Fibroblast of lung (primary cell): ENCODE data around the gene HIBADH. TPM values are rescaled to one million over a fixed set of nuclear protein-coding genes. Genes with fewer than 3 reads are reported as not detected.

ENCODE experiments used
- DNase-seq, 2 donors: peaks; one replicate each; pipeline versions ENCODE4 v3.0.0 to v3.0.0-alpha.2; 2010; ENCODE audit warnings: low read depth in 2 of 2
- H2AFZ ChIP-seq: 2 replicates; pipeline ENCODE4 v1.5.1; 2012; ENCODE audit warnings: low read length, control low read depth, inconsistent platforms
- H3K27ac ChIP-seq: 2 replicates; pipeline ENCODE4 v1.5.1; 2011; ENCODE audit warnings: low read length, control low read depth; ENCODE audit not compliant: insufficient read depth
- H3K27me3 ChIP-seq: 2 replicates; pipeline ENCODE4 v1.5.1; 2011; ENCODE audit warnings: mild to moderate bottlenecking, low read length; ENCODE audit not compliant: control insufficient read depth, insufficient read depth
- H3K36me3 ChIP-seq: 2 replicates; pipeline ENCODE4 v1.5.1; 2011; ENCODE audit warnings: low read length; ENCODE audit not compliant: control insufficient read depth, insufficient read depth
- H3K4me1 ChIP-seq: 2 replicates; pipeline ENCODE4 v1.5.1; 2011; ENCODE audit warnings: low read length; ENCODE audit not compliant: control insufficient read depth, insufficient read depth; ENCODE audit errors: extremely low read depth
- H3K4me2 ChIP-seq: 2 replicates; pipeline ENCODE4 v1.5.1; 2011; ENCODE audit warnings: low read length, control low read depth; ENCODE audit not compliant: insufficient read depth; ENCODE audit errors: extremely low read depth
- H3K4me3 ChIP-seq, 4 experiments: fragments of 200-600 bp in 1 of 4; sonication (generic) in 1 of 4; replicated peaks in 1 of 4; 2 replicates each; pipeline ENCODE4 v1.5.1; 2011 to 2016; ENCODE audit warnings: low read length in 4 of 4, low read depth in 3 of 4, mild to moderate bottlenecking in 3 of 4, control low read depth in 2 of 4, inconsistent platforms in 1 of 4, mixed read lengths in 1 of 4; ENCODE audit not compliant: insufficient read depth in 1 of 4; ENCODE audit errors: control extremely low read depth in 1 of 4
- H3K79me2 ChIP-seq: 2 replicates; pipeline ENCODE4 v1.5.1; 2012; ENCODE audit warnings: mild to moderate bottlenecking, low read length, inconsistent platforms; ENCODE audit not compliant: control insufficient read depth, insufficient read depth
- H3K9ac ChIP-seq: 2 replicates; pipeline ENCODE4 v1.5.1; 2011; ENCODE audit warnings: mild to moderate bottlenecking, low read length, control low read depth; ENCODE audit not compliant: insufficient read depth
- H3K9me3 ChIP-seq: 2 replicates; pipeline ENCODE4 v1.5.1; 2012; ENCODE audit warnings: low read depth, low read length; ENCODE audit not compliant: control insufficient read depth, insufficient read depth
- H4K20me1 ChIP-seq: 2 replicates; pipeline ENCODE4 v1.5.1; 2011; ENCODE audit warnings: low read length; ENCODE audit not compliant: control insufficient read depth, insufficient read depth; ENCODE audit errors: extremely low read depth
- EZH2 ChIP-seq: IDR thresholded peaks from 2 replicates; pipeline ENCODE4 v1.5.1; 2012; ENCODE audit warnings: low read length, control low read depth, mild to moderate bottlenecking; ENCODE audit errors: missing control alignments
- polyA plus RNA-seq, 2 donors: library from polyadenylated mRNA; depleted of rRNA in 1 of 2; stranded (reverse) in 1 of 2; unstranded in 1 of 2; fragments of >200 nt; gene quantifications; 2 replicates each; pipeline ENCODE4 v1.2.1, GENCODE V29; 2011 to 2012; ENCODE audit warnings: missing spikeins in 1 of 2
- total RNA-seq: library from RNA; depleted of rRNA; stranded (reverse); fragments of >200 nt; gene quantifications from 2 replicates; pipeline ENCODE4 v1.2.1, GENCODE V29; 2014
- TF ChIP-seq, protein P1 (sequence below), 2 donors: IDR thresholded peaks in 1 of 2; conservative IDR thresholded peaks in 1 of 2; 1 replicate in 1 of 2; 2 replicates in 1 of 2; pipeline ENCODE4 v1.5.1; 2011 to 2012; ENCODE audit warnings: low read length in 2 of 2, control low read depth in 1 of 2, inconsistent platforms in 1 of 2, low read depth in 1 of 2, mild to moderate bottlenecking in 1 of 2

The HIBADH gene
- total and polyA plus RNA-seq, 2 donors (not counting 1 experiment from before 2014, with no cell fraction given) = 88.7 to 96.0 TPM

DNA sequence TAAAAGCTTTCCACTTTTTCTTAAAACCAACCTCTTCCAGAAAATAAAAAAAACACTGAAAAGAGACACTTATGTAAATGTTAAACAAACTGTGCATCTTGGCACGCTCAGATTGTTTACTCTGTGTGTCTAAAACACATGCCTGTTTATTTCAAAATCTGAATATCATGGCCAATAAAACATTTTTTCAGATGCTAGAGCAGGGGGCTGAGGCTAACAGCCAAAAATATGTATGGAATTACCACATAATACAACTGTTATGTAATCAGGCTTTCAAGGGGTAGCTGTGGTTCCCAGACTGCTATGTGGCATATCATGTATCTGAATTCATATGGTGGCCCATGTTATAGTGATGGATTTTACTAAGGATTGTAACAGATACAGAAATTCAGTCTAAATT, 130.4 kb downstream of the HIBADH start:
- Histone ChIP-seq H3K9me3 (no peaks in the 10 kb centered on the region), H3K4me3 (no peak overlapping the region), H3K9ac (no peak overlapping the region), H3K4me1 (no peaks in the 10 kb centered on the region), H3K27me3 (no peaks in the 10 kb centered on the region), H3K36me3 (no peaks in the 10 kb centered on the region), H3K4me2 (no peak overlapping the region), H3K27ac (no peak overlapping the region), H4K20me1 (no peaks in the 10 kb centered on the region), H2AFZ (no peak overlapping the region), H3K79me2 (no peaks in the 10 kb centered on the region)
- no peak for TF ChIP-seq EZH2
- TF ChIP-seq, protein P1, sequence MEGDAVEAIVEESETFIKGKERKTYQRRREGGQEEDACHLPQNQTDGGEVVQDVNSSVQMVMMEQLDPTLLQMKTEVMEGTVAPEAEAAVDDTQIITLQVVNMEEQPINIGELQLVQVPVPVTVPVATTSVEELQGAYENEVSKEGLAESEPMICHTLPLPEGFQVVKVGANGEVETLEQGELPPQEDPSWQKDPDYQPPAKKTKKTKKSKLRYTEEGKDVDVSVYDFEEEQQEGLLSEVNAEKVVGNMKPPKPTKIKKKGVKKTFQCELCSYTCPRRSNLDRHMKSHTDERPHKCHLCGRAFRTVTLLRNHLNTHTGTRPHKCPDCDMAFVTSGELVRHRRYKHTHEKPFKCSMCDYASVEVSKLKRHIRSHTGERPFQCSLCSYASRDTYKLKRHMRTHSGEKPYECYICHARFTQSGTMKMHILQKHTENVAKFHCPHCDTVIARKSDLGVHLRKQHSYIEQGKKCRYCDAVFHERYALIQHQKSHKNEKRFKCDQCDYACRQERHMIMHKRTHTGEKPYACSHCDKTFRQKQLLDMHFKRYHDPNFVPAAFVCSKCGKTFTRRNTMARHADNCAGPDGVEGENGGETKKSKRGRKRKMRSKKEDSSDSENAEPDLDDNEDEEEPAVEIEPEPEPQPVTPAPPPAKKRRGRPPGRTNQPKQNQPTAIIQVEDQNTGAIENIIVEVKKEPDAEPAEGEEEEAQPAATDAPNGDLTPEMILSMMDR (conservative IDR thresholded peaks at IDR 0.05 in 1 of 2, IDR thresholded peaks at IDR 0.05 in 1 of 2; ENCODE audit: low read depth in 1 of 2, low read length in 2 of 2) = no peak
- DNase-seq = peak; percentile 15 to 60

DNA sequence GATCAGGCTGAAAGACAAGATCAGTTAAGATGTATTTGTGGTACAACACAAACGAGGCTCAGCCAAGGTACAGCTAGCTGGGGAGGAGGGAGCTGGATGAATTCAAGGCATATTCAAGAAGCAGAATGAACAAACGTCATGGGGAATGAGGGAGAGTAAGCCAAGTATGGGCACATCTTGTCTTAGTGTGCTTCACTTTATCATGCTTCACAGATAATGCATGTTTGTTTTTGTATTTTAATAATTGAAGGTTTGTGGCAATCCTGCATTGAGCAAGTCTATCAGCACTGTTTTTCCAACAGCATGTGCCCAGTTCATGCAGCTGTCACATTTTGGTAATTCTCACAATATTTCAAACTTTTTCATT, 135.4 kb downstream of the HIBADH start:
- H3K27me3 ChIP-seq = no peaks in the 10 kb centered on the region
- no peak overlapping the region for H2AFZ ChIP-seq
- TF ChIP-seq, protein P1 (conservative IDR thresholded peaks at IDR 0.05 in 1 of 2, IDR thresholded peaks at IDR 0.05 in 1 of 2; ENCODE audit: low read depth in 1 of 2, low read length in 2 of 2) = no peak
- no peak for TF ChIP-seq EZH2
- DNase-seq = peak in 1 of 2 donors; percentile 41
- no peaks in the 10 kb centered on the region for H3K4me1 ChIP-seq
- H4K20me1 ChIP-seq = no peaks in the 10 kb centered on the region
- no peak overlapping the region for H3K9ac ChIP-seq
- no peak overlapping the region for H3K4me3 ChIP-seq
- no peak overlapping the region for H3K27ac ChIP-seq
- no peaks in the 10 kb centered on the region for H3K9me3 ChIP-seq
- H3K79me2 ChIP-seq = no peaks in the 10 kb centered on the region
- peaks cover 2% of the 10 kb centered on the region for H3K36me3 ChIP-seq
- no peak overlapping the region for H3K4me2 ChIP-seq

DNA sequence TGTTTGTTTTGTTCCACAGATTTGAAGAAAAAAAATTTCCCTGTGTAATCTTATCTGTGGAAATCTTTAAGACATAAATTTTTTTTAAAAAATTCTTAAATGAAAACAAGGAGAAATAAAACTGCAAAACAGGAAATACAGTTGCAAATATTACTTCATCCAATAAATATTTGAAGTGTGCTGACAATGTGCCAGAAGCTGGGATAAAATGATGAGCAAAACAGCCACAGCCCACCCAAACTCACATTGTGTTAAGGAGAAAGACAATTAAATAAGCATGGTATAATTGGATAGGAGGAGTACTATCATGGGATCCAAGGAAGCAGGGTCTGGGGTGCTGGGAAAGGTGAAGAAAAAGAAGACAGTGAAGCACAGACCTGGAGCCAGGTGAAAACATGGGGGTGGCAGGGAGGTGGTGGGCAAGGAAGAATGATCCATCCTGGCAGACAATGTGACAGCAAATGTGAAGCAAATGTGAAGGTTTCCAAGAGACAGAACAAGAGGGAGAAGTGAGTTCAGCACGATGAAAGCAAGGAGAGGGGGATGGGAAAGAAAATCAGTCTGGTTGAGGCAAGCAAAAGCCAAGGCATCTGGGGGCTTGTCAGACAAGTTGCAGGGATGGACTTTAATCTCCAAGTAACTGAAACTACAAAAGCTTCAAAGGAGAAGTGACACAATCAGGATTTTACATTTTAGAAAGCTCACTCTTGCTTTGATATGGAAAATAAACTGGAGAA, 135.9 kb downstream of the HIBADH start:
- H3K9me3 ChIP-seq = no peaks in the 10 kb centered on the region
- no peak overlapping the region for H2AFZ ChIP-seq
- H3K4me3 ChIP-seq = no peak overlapping the region
- TF ChIP-seq, protein P1 (conservative IDR thresholded peaks at IDR 0.05 in 1 of 2, IDR thresholded peaks at IDR 0.05 in 1 of 2; ENCODE audit: low read depth in 1 of 2, low read length in 2 of 2) = no peak
- TF ChIP-seq EZH2 = no peak
- no peak overlapping the region for H3K4me2 ChIP-seq
- H3K4me1 ChIP-seq = no peaks in the 10 kb centered on the region
- no peak overlapping the region for H3K27ac ChIP-seq
- H3K36me3 ChIP-seq = peaks cover 2% of the 10 kb centered on the region
- DNase-seq = no peak
- no peaks in the 10 kb centered on the region for H3K27me3 ChIP-seq
- H3K79me2 ChIP-seq = no peaks in the 10 kb centered on the region
- H3K9ac ChIP-seq = no peak overlapping the region
- H4K20me1 ChIP-seq = no peaks in the 10 kb centered on the region
